Body of pancreas (tissue), 4 donors: ENCODE results near the gene GUCY2D.

Experiments used
- POLR2A ChIP-seq, 3 donors: fragments of 450-650 bp; IDR thresholded peaks; one replicate each; pipeline ENCODE4 v1.6.1; 2016; ENCODE audit warnings: antibody characterized with exemption in 3 of 3, mild to moderate bottlenecking in 2 of 3
- TF ChIP-seq, protein P1 (sequence below), 7 experiments: fragments of 450-650 bp in 4 of 7; fragments of 200-600 bp in 3 of 7; sonication (generic) in 3 of 7; IDR thresholded peaks; one replicate each; pipeline ENCODE4 v1.5.1; 2016 to 2019; ENCODE audit warnings: antibody characterized with exemption in 7 of 7

- TF ChIP-seq, protein P1, sequence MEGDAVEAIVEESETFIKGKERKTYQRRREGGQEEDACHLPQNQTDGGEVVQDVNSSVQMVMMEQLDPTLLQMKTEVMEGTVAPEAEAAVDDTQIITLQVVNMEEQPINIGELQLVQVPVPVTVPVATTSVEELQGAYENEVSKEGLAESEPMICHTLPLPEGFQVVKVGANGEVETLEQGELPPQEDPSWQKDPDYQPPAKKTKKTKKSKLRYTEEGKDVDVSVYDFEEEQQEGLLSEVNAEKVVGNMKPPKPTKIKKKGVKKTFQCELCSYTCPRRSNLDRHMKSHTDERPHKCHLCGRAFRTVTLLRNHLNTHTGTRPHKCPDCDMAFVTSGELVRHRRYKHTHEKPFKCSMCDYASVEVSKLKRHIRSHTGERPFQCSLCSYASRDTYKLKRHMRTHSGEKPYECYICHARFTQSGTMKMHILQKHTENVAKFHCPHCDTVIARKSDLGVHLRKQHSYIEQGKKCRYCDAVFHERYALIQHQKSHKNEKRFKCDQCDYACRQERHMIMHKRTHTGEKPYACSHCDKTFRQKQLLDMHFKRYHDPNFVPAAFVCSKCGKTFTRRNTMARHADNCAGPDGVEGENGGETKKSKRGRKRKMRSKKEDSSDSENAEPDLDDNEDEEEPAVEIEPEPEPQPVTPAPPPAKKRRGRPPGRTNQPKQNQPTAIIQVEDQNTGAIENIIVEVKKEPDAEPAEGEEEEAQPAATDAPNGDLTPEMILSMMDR (IDR thresholded peaks at IDR 0.05) = no peak
- no peak for TF ChIP-seq POLR2A (IDR thresholded peaks at IDR 0.05)
Measured at GRCh38 chr17:8012045-8012580, 9.7 kb downstream of the GUCY2D start.
